MCF 10A (cell line): ENCODE data around the gene PPM1A. TPM values are rescaled to one million over a fixed set of nuclear protein-coding genes. Genes with fewer than 3 reads are reported as not detected.

Experiments used
- BruUV-seq: library from RNA; stranded (reverse); fragments of 400-500 nt; replicated peaks from 2 replicates; lab custom pipeline; 2021; lab: Mats Ljungman, UMichigan
- CTCF ChIA-PET: fragments of 300-600 bp; sonication (Branson Sonifier 250); formaldehyde crosslinking; extraction: SDS; loops from one replicate; lab custom pipeline; 2021; ENCODE audit warnings: antibody characterized with exemption, inconsistent platforms; lab: Yijun Ruan, JAX
- POLR2A ChIA-PET: fragments of 300-600, 350-650 bp; sonication (Branson Sonifier 250); formaldehyde crosslinking; extraction: SDS; loops from one replicate; lab custom pipeline; 2020; ENCODE audit warnings: antibody characterized with exemption, inconsistent platforms; lab: Yijun Ruan, JAX
- DNase-seq: peaks from one replicate; pipeline ENCODE4 v3.0.0-alpha.2; 2018; ENCODE audit not compliant: unreplicated experiment
- H3K27ac Mint-ChIP-seq: one replicate; pipeline ENCODE4 v1.8.0; 2022; ENCODE audit warnings: mild to moderate bottlenecking, low read depth, mixed read lengths; ENCODE audit not compliant: unreplicated experiment
- H3K27me3 Mint-ChIP-seq: one replicate; pipeline ENCODE4 v1.8.0; 2022; ENCODE audit warnings: mixed read lengths; ENCODE audit not compliant: insufficient read depth, unreplicated experiment
- H3K36me3 Mint-ChIP-seq: one replicate; pipeline ENCODE4 v1.8.0; 2022; ENCODE audit warnings: mild to moderate bottlenecking, moderate library complexity, mixed read lengths; ENCODE audit not compliant: insufficient read depth, unreplicated experiment
- H3K4me1 Mint-ChIP-seq: one replicate; pipeline ENCODE4 v1.8.0; 2022; ENCODE audit warnings: mixed read lengths; ENCODE audit not compliant: insufficient read depth, unreplicated experiment
- H3K4me3 Mint-ChIP-seq: one replicate; pipeline ENCODE4 v1.8.0; 2022; ENCODE audit warnings: mild to moderate bottlenecking, moderate library complexity, mixed read lengths; ENCODE audit not compliant: unreplicated experiment
- H3K9me3 Mint-ChIP-seq: one replicate; pipeline ENCODE4 v1.8.0; 2022; ENCODE audit warnings: mixed read lengths; ENCODE audit not compliant: unreplicated experiment
- intact Hi-C: fragments of 100-400 bp; cut with micrococcal nuclease; formaldehyde crosslinking; loops from 2 replicates; pipeline ENCODE4 v1.14.1; 2022
- total RNA-seq: library from RNA; stranded (reverse); gene quantifications from 2 replicates; pipeline ENCODE4 v1.2.3, GENCODE V29; 2022
- TF ChIP-seq, protein P1 (sequence below): fragments of 200-600 bp; IDR thresholded peaks from one replicate; pipeline ENCODE4 v1.8.0; 2022; ENCODE audit warnings: antibody characterized with exemption, mild to moderate bottlenecking; ENCODE audit not compliant: unreplicated experiment

The PPM1A gene
- total RNA-seq, 1 experiment from 2014 or later: 50.4 TPM

- TF ChIP-seq, protein P1, sequence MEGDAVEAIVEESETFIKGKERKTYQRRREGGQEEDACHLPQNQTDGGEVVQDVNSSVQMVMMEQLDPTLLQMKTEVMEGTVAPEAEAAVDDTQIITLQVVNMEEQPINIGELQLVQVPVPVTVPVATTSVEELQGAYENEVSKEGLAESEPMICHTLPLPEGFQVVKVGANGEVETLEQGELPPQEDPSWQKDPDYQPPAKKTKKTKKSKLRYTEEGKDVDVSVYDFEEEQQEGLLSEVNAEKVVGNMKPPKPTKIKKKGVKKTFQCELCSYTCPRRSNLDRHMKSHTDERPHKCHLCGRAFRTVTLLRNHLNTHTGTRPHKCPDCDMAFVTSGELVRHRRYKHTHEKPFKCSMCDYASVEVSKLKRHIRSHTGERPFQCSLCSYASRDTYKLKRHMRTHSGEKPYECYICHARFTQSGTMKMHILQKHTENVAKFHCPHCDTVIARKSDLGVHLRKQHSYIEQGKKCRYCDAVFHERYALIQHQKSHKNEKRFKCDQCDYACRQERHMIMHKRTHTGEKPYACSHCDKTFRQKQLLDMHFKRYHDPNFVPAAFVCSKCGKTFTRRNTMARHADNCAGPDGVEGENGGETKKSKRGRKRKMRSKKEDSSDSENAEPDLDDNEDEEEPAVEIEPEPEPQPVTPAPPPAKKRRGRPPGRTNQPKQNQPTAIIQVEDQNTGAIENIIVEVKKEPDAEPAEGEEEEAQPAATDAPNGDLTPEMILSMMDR: no peak
- Mint-ChIP-seq H3K4me1 (peaks cover 17% of the 10 kb centered on the region), H3K4me3 (no peak overlapping the region), H3K27me3 (peaks cover 40% of the 10 kb centered on the region), H3K27ac (no peak overlapping the region), H3K9me3 (no peaks in the 10 kb centered on the region), H3K36me3 (no peaks in the 10 kb centered on the region)
- BruUV-seq: no TSS peak
- intact Hi-C loops: loop anchor here (5.0 kb wide), 1 partner anchor 229 kb away; no protein-coding TSS in a partner anchor
- DNase-seq: no peak
- CTCF ChIA-PET: interaction anchor here (0.9 to 2.6 kb wide), 7 partner anchors 11 to 229 kb away, joined by 4 to 8 read pairs (median 6); no protein-coding TSS in a partner anchor
- POLR2A ChIA-PET: interaction anchor here (0.6 to 0.7 kb wide), 2 partner anchors 23 to 722 kb away, joined by 3 read pairs; no protein-coding TSS in a partner anchor
Measured at GRCh38 chr14:60332869-60333268, 83.8 kb downstream of the PPM1A start.

DNA sequence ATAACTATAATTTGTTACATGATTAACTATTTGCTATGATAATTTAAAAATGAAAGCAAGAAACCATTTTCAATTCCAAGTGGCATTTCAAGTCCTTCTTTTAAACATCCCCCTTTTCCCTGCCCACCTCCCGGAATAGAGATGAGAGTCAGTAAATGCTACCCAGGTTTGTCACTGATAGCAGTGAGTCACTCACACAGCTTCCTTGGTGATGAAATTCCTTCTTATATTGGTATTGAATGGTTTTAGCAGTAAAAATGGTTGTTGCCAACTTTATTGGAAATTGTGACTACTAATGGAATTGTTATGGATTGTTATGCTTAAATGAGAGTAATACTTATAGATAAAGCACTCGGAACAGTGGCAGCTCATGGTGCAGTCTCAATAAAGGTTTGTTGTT, 90.5 kb downstream of the PPM1A start:
- ChIA-PET CTCF (interaction anchor here (0.8 to 2.3 kb wide), 2 partner anchors 9 to 30 kb away, joined by 4 to 16 read pairs; no protein-coding TSS in a partner anchor), POLR2A (interaction anchor here (0.7 to 1.2 kb wide), 3 partner anchors 10 to 1423 kb away, joined by 3 to 4 read pairs (median 4); no protein-coding TSS in a partner anchor)
- Mint-ChIP-seq H3K27me3 (peaks cover 27% of the 10 kb centered on the region), H3K4me1 (no peaks in the 10 kb centered on the region), H3K36me3 (no peaks in the 10 kb centered on the region), H3K27ac (no peak overlapping the region), H3K4me3 (no peak overlapping the region), H3K9me3 (no peaks in the 10 kb centered on the region)
- no TSS peak for BruUV-seq
- DNase-seq: no peak
- intact Hi-C loops: no loop called here
- TF ChIP-seq, protein P1: no peak

- CTCF ChIA-PET: interaction anchor here (1.6 kb wide), 1 partner anchor 218 kb away, joined by 5 read pairs; no protein-coding TSS in a partner anchor
- DNase-seq: no peak
- POLR2A ChIA-PET: no interaction called here
- Mint-ChIP-seq H3K4me1 (no peaks in the 10 kb centered on the region), H3K27me3 (no peaks in the 10 kb centered on the region), H3K27ac (no peak overlapping the region), H3K36me3 (no peaks in the 10 kb centered on the region), H3K4me3 (no peak overlapping the region), H3K9me3 (no peaks in the 10 kb centered on the region)
- intact Hi-C loops: no loop called here
- BruUV-seq: no TSS peak
- TF ChIP-seq, protein P1: no peak
Measured at GRCh38 chr14:60343571-60344071, 94.6 kb downstream of the PPM1A start.

DNA sequence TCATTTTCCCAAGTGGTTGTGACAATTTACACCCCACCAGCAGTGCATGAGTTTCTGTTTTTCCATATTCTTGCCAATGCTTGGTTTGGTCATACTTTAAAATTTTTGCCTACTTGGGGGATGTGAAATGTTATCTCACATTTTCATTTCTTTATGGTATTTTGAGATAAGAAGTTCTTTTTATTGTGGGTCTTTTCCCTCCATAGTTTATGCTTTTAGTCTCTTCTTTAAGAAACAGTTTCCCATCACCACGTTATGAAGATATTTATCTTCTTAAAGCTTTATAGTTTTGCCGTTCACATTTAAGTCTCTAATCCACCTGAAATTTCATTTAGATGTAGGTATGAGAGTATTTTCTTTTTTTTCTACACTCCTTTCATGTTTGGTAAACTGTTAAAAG, 95.7 kb downstream of the PPM1A start:
- no peak overlapping the region for H3K4me3 Mint-ChIP-seq
- TF ChIP-seq, protein P1: no peak
- H3K4me1 Mint-ChIP-seq: no peaks in the 10 kb centered on the region
- no peaks in the 10 kb centered on the region for H3K27me3 Mint-ChIP-seq
- H3K36me3 Mint-ChIP-seq: no peaks in the 10 kb centered on the region
- ChIA-PET POLR2A (no interaction called here), CTCF (interaction anchor here (1.6 kb wide), 1 partner anchor 13 kb away, joined by 3 read pairs; no protein-coding TSS in a partner anchor)
- BruUV-seq: no TSS peak
- no peak for DNase-seq
- H3K9me3 Mint-ChIP-seq: no peaks in the 10 kb centered on the region
- H3K27ac Mint-ChIP-seq: no peak overlapping the region
- intact Hi-C loops: no loop called here
